Tibial nerve (tissue), 3 donors: Measurements from ENCODE around the gene LPAR1.

Experiments
- EP300 ChIP-seq, 2 donors: sonication (generic); formaldehyde crosslinking; IDR thresholded peaks; one replicate each; pipeline ENCODE4 v1.6.1; 2017; ENCODE audit warnings: antibody characterized with exemption in 2 of 2, mild to moderate bottlenecking in 1 of 2
- POLR2A ChIP-seq, 2 donors: fragments of 450-650 bp; IDR thresholded peaks; one replicate each; pipeline ENCODE4 v1.6.1; 2017; ENCODE audit warnings: antibody characterized with exemption in 2 of 2, mild to moderate bottlenecking in 2 of 2, moderate library complexity in 2 of 2

DNA sequence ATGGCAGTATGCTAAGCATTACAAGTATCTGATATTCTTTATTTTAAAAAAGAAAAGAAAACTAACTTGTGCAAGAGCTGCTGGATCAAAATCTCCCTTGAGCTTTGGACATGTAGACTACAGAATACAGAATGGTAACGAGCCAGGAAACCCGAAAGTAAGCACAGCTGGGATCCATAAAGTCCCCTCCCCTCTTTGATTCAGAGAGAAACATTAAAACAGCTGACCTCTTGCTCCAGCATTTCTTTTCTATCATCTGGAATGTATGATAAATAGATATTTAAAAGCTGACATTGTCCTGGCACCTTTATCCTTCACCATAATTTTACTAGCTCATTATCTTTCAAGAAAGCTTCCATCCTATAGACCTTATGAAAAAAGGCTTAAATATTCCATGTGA lies 28.2 kb upstream of the LPAR1 start:
- TF ChIP-seq EP300 (IDR thresholded peaks at IDR 0.05) (no peak), POLR2A (IDR thresholded peaks at IDR 0.05) (no peak)
